Cortex of kidney (tissue), 1 donor: Measurements from ENCODE around the gene TMEM40.
"Not testable (repeated sequence)": the region's sequence is repeated elsewhere in the genome, so short reads cannot be mapped to it uniquely, and the experiment has no call there.

Source experiments
- DNase-seq: peaks from one replicate; lab custom pipeline; 2025; lab: John Stamatoyannopoulos, UW

The TMEM40 gene

GRCh38 chr3:12719541-12719940 is 39.5 kb downstream of the TMEM40 start:
- DNase-seq: no peak

- DNase-seq: no peak
Observed at GRCh38 chr3:12716605-12717151, 42.4 kb downstream of the TMEM40 start.

GRCh38 chr3:12714278-12714677 is 44.8 kb downstream of the TMEM40 start:
- DNase-seq: no peak

- DNase-seq: no peak
Observed at GRCh38 chr3:12710062-12710461, 49.0 kb downstream of the TMEM40 start.

GRCh38 chr3:12709334-12709733 is 49.7 kb downstream of the TMEM40 start:
- no peak for DNase-seq

- no peak for DNase-seq
Observed at GRCh38 chr3:12708584-12709192, 50.4 kb downstream of the TMEM40 start.

GRCh38 chr3:12707449-12707848 is 51.6 kb downstream of the TMEM40 start:
- no peak for DNase-seq

- no peak for DNase-seq
Observed at GRCh38 chr3:12706504-12707253, 52.4 kb downstream of the TMEM40 start.

GRCh38 chr3:12705981-12706380 is 53.1 kb downstream of the TMEM40 start:
- no peak for DNase-seq

GRCh38 chr3:12705374-12705926 is 53.6 kb downstream of the TMEM40 start:
- no peak for DNase-seq

GRCh38 chr3:12702501-12702900 is 56.6 kb downstream of the TMEM40 start:
- DNase-seq: no peak

- not testable (repeated sequence) for DNase-seq
Observed at GRCh38 chr3:12701601-12702000, 57.5 kb downstream of the TMEM40 start.

GRCh38 chr3:12700800-12701199 is 58.3 kb downstream of the TMEM40 start:
- DNase-seq: no peak

GRCh38 chr3:12695916-12696315 is 63.1 kb downstream of the TMEM40 start:
- DNase-seq: no peak

GRCh38 chr3:12695112-12695511 is 63.9 kb downstream of the TMEM40 start:
- DNase-seq: no peak

GRCh38 chr3:12692444-12692843 is 66.6 kb downstream of the TMEM40 start:
- no peak for DNase-seq

- DNase-seq: no peak
Observed at GRCh38 chr3:12689997-12690711, 68.9 kb downstream of the TMEM40 start.

- no peak for DNase-seq
Observed at GRCh38 chr3:12687948-12688347, 71.1 kb downstream of the TMEM40 start.

GRCh38 chr3:12686096-12686495 is 73.0 kb downstream of the TMEM40 start:
- DNase-seq: no peak
